Measurements from ENCODE around the gene PCNX1. TPM values are rescaled to one million over a fixed set of nuclear protein-coding genes. Genes with fewer than 3 reads are reported as not detected.

PCNX1 gene
- total RNA-seq, 2 experiments from 2014 or later, result 32.7 to 42.6 TPM

- no peak overlapping the region for H3K4me3 Mint-ChIP-seq
These were observed 114.2 kb downstream of the PCNX1 start for GRCh38 chr14:71021347-71022011.

DNA sequence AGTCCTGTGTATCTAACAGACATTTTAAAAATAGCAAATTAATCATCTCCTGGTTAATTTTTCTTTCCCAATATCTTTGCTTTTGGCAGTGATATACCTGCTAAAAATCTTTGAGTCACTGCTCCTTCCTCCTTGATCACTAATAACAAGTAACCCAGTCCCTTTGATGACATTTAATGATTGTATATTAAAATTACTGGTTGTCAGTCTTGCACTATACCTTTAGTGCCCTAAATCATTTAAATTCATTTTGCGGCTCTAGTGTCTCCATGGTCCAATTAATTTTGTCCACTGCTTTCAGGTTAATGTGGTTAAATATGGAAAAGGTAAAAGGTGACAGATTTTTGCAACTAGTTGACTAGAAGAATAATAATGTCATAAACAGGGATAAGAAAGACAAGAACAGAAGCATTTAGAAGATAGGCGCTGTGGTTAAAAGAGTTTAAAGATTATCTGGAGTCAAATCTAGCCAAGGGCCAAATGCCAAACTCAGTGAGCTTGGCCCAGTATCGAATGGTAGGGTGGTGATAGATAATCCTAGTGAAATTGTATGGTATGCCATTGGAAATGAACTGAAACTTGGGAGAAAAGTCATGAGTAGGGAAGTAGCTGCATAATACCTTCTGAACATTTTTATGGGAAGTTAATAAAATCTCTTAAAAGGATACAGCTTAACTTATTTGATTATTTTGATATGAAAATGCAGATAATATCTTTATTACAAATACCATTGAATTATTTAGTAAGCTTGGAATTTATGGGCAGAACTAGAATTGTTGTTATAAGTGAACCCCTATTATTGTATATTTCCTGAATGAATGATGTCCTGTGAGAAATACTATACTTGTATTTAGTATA, 115.0 kb downstream of the PCNX1 start:
- Mint-ChIP-seq H3K4me3 (no peak overlapping the region), H3K36me3 (ENCODE audit: low read depth) (peaks cover 43% of the 10 kb centered on the region), H3K27ac (peak overlapping the region; percentile 68), H3K4me1 (ENCODE audit: low read depth) (peaks cover 32% of the 10 kb centered on the region), H3K27me3 (no peaks in the 10 kb centered on the region), H3K9me3 (peaks cover 5% of the 10 kb centered on the region)
- TF ChIP-seq CTCF (IDR thresholded peaks at IDR 0.05), result no peak
- ATAC-seq, result no peak
- DNase-seq, result no peak
- intact Hi-C loops (cut with micrococcal nuclease), result no loop called here
- CTCF ChIA-PET, result interaction anchor here (0.9 to 2.0 kb wide), 5 partner anchors 11 to 204 kb away, joined by 3 to 5 read pairs (median 4); no protein-coding TSS in a partner anchor
- POLR2A ChIA-PET, result no interaction called here

More at GRCh38 chr14:71021347-71022011, 114.2 kb downstream of the PCNX1 start:
- POLR2A ChIA-PET, result no interaction called here
- peak; percentile 37 for ATAC-seq
- peak overlapping the region; percentile 68 for H3K27ac Mint-ChIP-seq
- H3K4me1 Mint-ChIP-seq (ENCODE audit: low read depth), result peaks cover 29% of the 10 kb centered on the region
- DNase-seq, result no peak
- CTCF ChIA-PET, result interaction anchor here (1.2 to 2.0 kb wide), 2 partner anchors 49 to 135 kb away, joined by 3 to 5 read pairs; no protein-coding TSS in a partner anchor
- H3K9me3 Mint-ChIP-seq, result peaks cover 5% of the 10 kb centered on the region
- H3K27me3 Mint-ChIP-seq, result no peaks in the 10 kb centered on the region
- no peak for TF ChIP-seq CTCF (IDR thresholded peaks at IDR 0.05)
- peaks cover 50% of the 10 kb centered on the region for H3K36me3 Mint-ChIP-seq (ENCODE audit: low read depth)
- intact Hi-C loops (cut with micrococcal nuclease), result no loop called here

DNA sequence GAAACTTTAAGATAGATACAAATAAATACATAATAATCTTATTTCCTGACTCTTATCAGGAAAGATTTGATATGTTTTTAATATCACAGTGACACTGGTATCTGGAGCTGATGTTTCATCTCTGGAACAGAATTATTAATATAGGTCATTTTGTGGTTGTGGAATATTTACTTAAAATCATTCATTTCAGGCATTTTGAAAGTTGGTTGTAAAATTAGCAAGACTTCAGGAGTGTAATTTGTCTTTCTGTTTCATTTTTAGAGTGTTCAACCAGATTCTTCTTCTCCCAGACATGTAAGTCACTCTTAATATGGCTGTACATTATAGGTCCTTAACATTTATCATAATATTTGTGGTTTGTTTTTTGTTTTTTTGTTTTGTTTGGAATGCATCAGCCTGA, 115.7 kb downstream of the PCNX1 start:
- Mint-ChIP-seq H3K36me3 (ENCODE audit: low read depth) (peaks cover 42% of the 10 kb centered on the region), H3K9me3 (peaks cover 5% of the 10 kb centered on the region), H3K4me1 (ENCODE audit: low read depth) (peaks cover 32% of the 10 kb centered on the region), H3K27ac (peak overlapping the region; percentile 27), H3K27me3 (no peaks in the 10 kb centered on the region), H3K4me3 (no peak overlapping the region)
- CTCF ChIA-PET, result interaction anchor here (0.6 to 2.0 kb wide), 6 partner anchors 8 to 205 kb away, joined by 3 to 5 read pairs (median 4); no protein-coding TSS in a partner anchor
- POLR2A ChIA-PET, result no interaction called here
- DNase-seq (no peak), ATAC-seq (peak; percentile 58)
- no peak for TF ChIP-seq CTCF (IDR thresholded peaks at IDR 0.05)
- intact Hi-C loops (cut with micrococcal nuclease), result no loop called here

DNA sequence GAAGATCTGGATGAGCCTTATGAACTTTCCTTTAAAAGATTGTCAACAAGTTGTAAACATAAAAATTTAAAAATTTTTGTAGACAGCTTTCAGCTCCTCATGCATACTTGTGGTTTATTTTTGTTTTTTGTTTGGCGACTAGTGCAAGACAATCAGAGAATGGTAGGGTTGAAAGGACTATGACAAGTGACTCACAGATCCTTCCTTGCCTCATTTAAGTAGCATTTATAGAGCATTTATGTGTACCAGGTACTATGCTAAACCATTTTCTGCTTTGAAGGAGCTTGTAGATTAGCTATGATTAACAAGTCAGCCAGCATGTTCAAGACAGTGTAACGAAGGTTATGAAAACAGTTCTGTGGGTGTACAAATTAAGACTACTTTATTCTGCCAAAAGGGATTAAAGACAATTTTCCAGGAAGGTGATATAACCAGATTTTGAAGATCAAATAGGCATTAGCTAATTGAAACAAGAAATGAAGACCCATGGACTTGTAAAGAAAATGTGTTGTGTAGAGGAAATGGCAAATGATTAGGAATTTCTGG, 122.0 kb downstream of the PCNX1 start:
- H3K4me3 Mint-ChIP-seq, result no peak overlapping the region
- peaks cover 26% of the 10 kb centered on the region for H3K36me3 Mint-ChIP-seq (ENCODE audit: low read depth)
- DNase-seq, result no peak
- peak overlapping the region; percentile 4 for H3K27ac Mint-ChIP-seq
- H3K9me3 Mint-ChIP-seq, result no peaks in the 10 kb centered on the region
- no peaks in the 10 kb centered on the region for H3K27me3 Mint-ChIP-seq
- no peak for ATAC-seq
- ChIA-PET POLR2A (no interaction called here), CTCF (no interaction called here)
- intact Hi-C loops (cut with micrococcal nuclease), result no loop called here
- peaks cover 3% of the 10 kb centered on the region for H3K4me1 Mint-ChIP-seq (ENCODE audit: low read depth)
- TF ChIP-seq CTCF (IDR thresholded peaks at IDR 0.05), result no peak

All from activated CD8-positive, alpha-beta T cell treated with anti-CD3 and anti-CD28 coated beads for 36 hours (primary cell).